ENCODE data around the gene VSX2.

GRCh38 chr14:74302152-74302628, 62.9 kb downstream of the VSX2 start:
- TF ChIP-seq CTCF (optimal IDR thresholded peaks at IDR 0.05 in 1 of 3, IDR thresholded peaks at IDR 0.05 in 1 of 3, conservative IDR thresholded peaks at IDR 0.05 in 1 of 3; ENCODE audit: extremely low read depth in 1 of 3, insufficient read depth in 2 of 3, low read length in 3 of 3) (peak in 2 of 3 experiments; percentile 38 to 57), EZH2 (IDR thresholded peaks at IDR 0.05; ENCODE audit: low read length) (no peak)

Data from keratinocyte (primary cell).